Measurements from ENCODE around the gene HOXD11.

- TF ChIP-seq ELF1 (tag; IDR thresholded peaks at IDR 0.05) (peak; percentile 17; the same call in 1 of the 2 replicates), ATF1 (CRISPR knock-in tag; IDR thresholded peaks at IDR 0.05) (no peak), ATF1 (tag; IDR thresholded peaks at IDR 0.05) (0 out of 2 replicates have a peak, but pooled peaks have one; percentile 31), SMARCE1 (IDR thresholded peaks at IDR 0.05) (no peak), CTCF (IDR thresholded peaks at IDR 0.05 in 2 of 3, conservative IDR thresholded peaks at IDR 0.05 in 1 of 3; ENCODE audit: insufficient read depth in 2 of 3, low read depth in 1 of 3, low read length in 3 of 3) (peak; percentile 84 to 90 (median 87)), CHD1 (IDR thresholded peaks at IDR 0.05; ENCODE audit: low read length) (no peak), ZNF589 (CRISPR knock-in tag; IDR thresholded peaks at IDR 0.05; ENCODE audit: low read depth) (no peak), ZNF24 (IDR thresholded peaks at IDR 0.05) (no peak), L3MBTL2 (IDR thresholded peaks at IDR 0.05) (peak; percentile 88), PCBP2 (IDR thresholded peaks at IDR 0.05; ENCODE audit: low read depth, low read length, poor library complexity, severe bottlenecking) (no peak), SREBF2 (CRISPR knock-in tag; IDR thresholded peaks at IDR 0.05) (no peak)
- TF ChIP-seq, protein P1, sequence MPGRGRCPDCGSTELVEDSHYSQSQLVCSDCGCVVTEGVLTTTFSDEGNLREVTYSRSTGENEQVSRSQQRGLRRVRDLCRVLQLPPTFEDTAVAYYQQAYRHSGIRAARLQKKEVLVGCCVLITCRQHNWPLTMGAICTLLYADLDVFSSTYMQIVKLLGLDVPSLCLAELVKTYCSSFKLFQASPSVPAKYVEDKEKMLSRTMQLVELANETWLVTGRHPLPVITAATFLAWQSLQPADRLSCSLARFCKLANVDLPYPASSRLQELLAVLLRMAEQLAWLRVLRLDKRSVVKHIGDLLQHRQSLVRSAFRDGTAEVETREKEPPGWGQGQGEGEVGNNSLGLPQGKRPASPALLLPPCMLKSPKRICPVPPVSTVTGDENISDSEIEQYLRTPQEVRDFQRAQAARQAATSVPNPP (IDR thresholded peaks at IDR 0.05; ENCODE audit: borderline replicate concordance, insufficient read depth, insufficient read length): no peak
- TF ChIP-seq, protein P2, sequence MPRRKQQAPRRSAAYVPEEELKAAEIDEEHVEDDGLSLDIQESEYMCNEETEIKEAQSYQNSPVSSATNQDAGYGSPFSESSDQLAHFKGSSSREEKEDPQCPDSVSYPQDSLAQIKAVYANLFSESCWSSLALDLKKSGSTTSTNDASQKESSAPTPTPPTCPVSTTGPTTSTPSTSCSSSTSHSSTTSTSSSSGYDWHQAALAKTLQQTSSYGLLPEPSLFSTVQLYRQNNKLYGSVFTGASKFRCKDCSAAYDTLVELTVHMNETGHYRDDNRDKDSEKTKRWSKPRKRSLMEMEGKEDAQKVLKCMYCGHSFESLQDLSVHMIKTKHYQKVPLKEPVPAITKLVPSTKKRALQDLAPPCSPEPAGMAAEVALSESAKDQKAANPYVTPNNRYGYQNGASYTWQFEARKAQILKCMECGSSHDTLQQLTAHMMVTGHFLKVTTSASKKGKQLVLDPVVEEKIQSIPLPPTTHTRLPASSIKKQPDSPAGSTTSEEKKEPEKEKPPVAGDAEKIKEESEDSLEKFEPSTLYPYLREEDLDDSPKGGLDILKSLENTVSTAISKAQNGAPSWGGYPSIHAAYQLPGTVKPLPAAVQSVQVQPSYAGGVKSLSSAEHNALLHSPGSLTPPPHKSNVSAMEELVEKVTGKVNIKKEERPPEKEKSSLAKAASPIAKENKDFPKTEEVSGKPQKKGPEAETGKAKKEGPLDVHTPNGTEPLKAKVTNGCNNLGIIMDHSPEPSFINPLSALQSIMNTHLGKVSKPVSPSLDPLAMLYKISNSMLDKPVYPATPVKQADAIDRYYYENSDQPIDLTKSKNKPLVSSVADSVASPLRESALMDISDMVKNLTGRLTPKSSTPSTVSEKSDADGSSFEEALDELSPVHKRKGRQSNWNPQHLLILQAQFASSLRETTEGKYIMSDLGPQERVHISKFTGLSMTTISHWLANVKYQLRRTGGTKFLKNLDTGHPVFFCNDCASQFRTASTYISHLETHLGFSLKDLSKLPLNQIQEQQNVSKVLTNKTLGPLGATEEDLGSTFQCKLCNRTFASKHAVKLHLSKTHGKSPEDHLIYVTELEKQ (CRISPR knock-in tag; IDR thresholded peaks at IDR 0.05): no peak
These were observed 9.9 kb upstream of the HOXD11 start for GRCh38 chr2:176096986-176097819.

Data from K562 (cell line).